T-helper 17 cell (primary cell): ENCODE data around the gene SLC38A5. TPM values are rescaled to one million over a fixed set of nuclear protein-coding genes. Genes with fewer than 3 reads are reported as not detected.

ENCODE experiments used
- ATAC-seq: fragments of 150-1000 bp; cut with Tn5 transposase; 2 replicates; pipeline ENCODE4 v1.10.0; 2021; ENCODE audit warnings: mild to moderate bottlenecking, moderate library complexity
- DNase-seq, 3 donors: peaks; one replicate each; pipeline versions ENCODE4 v3.0.0 to v3.0.0-alpha.2; 2020 to 2021
- H3K9me3 ChIP-seq: one replicate; pipeline ENCODE4 v1.7.0; 2013; ENCODE audit warnings: low read length, mild to moderate bottlenecking; ENCODE audit not compliant: control insufficient read depth, poor library complexity, severe bottlenecking
- H3K27ac Mint-ChIP-seq: one replicate; pipeline ENCODE4 v1.8.0; 2022; ENCODE audit warnings: mild to moderate bottlenecking, moderate library complexity, mixed read lengths
- H3K27me3 Mint-ChIP-seq: one replicate; pipeline ENCODE4 v1.8.0; 2022; ENCODE audit warnings: mixed read lengths
- H3K36me3 Mint-ChIP-seq: one replicate; pipeline ENCODE4 v1.8.0; 2022; ENCODE audit warnings: low read depth, mixed read lengths
- H3K4me1 Mint-ChIP-seq: one replicate; pipeline ENCODE4 v1.8.0; 2022; ENCODE audit warnings: mild to moderate bottlenecking, mixed read lengths
- H3K4me3 Mint-ChIP-seq: one replicate; pipeline ENCODE4 v1.8.0; 2022; ENCODE audit warnings: mild to moderate bottlenecking, moderate library complexity, mixed read lengths
- total RNA-seq, 4 donors: library from RNA in 2 of 4; stranded (reverse) in 2 of 4; gene quantifications; one replicate each; pipeline ENCODE4 v1.2.3 and lab custom pipeline; 2022 to 2026

The SLC38A5 gene
- total RNA-seq, 2 donors from 2014 or later = 25.2 to 27.7 TPM

- ATAC-seq (no peak), DNase-seq (no peak)
- H3K9me3 ChIP-seq = no peaks in the 10 kb centered on the region
- Mint-ChIP-seq H3K27ac (no peak overlapping the region), H3K4me3 (no peak overlapping the region), H3K4me1 (no peaks in the 10 kb centered on the region), H3K27me3 (no peaks in the 10 kb centered on the region), H3K36me3 (no peaks in the 10 kb centered on the region)
Measured at GRCh38 chrX:48488034-48488433, 18.0 kb upstream of the SLC38A5 start.

- Mint-ChIP-seq H3K4me3 (no peak overlapping the region), H3K36me3 (no peaks in the 10 kb centered on the region), H3K27ac (no peak overlapping the region), H3K27me3 (no peaks in the 10 kb centered on the region), H3K4me1 (no peaks in the 10 kb centered on the region)
- no peaks in the 10 kb centered on the region for H3K9me3 ChIP-seq
- DNase-seq (no peak), ATAC-seq (no peak)
Measured at GRCh38 chrX:48487362-48487798, 17.3 kb upstream of the SLC38A5 start.

GRCh38 chrX:48482526-48482925 lies 12.5 kb upstream of the SLC38A5 start:
- peaks cover 3% of the 10 kb centered on the region for H3K36me3 Mint-ChIP-seq
- DNase-seq (no peak), ATAC-seq (no peak)
- no peak overlapping the region for H3K4me3 Mint-ChIP-seq
- no peaks in the 10 kb centered on the region for H3K9me3 ChIP-seq
- H3K4me1 Mint-ChIP-seq = peaks cover 10% of the 10 kb centered on the region
- no peaks in the 10 kb centered on the region for H3K27me3 Mint-ChIP-seq
- no peak overlapping the region for H3K27ac Mint-ChIP-seq

- Mint-ChIP-seq H3K27me3 (no peaks in the 10 kb centered on the region), H3K27ac (no peak overlapping the region), H3K4me1 (peaks cover 21% of the 10 kb centered on the region), H3K4me3 (no peak overlapping the region), H3K36me3 (peaks cover 3% of the 10 kb centered on the region)
- DNase-seq = no peak
- ATAC-seq = no peak
- H3K9me3 ChIP-seq = no peaks in the 10 kb centered on the region
Measured at GRCh38 chrX:48480583-48480982, 10.5 kb upstream of the SLC38A5 start.

GRCh38 chrX:48480142-48480541 lies 10.1 kb upstream of the SLC38A5 start:
- H3K27ac Mint-ChIP-seq = no peak overlapping the region
- no peak overlapping the region for H3K4me3 Mint-ChIP-seq
- ATAC-seq (no peak), DNase-seq (no peak)
- H3K9me3 ChIP-seq = no peaks in the 10 kb centered on the region
- no peaks in the 10 kb centered on the region for H3K27me3 Mint-ChIP-seq
- peaks cover 3% of the 10 kb centered on the region for H3K36me3 Mint-ChIP-seq
- peaks cover 21% of the 10 kb centered on the region for H3K4me1 Mint-ChIP-seq

- peak overlapping the region; percentile 37 for H3K27ac Mint-ChIP-seq
- no peaks in the 10 kb centered on the region for H3K9me3 ChIP-seq
- DNase-seq (no peak), ATAC-seq (no peak)
- H3K4me1 Mint-ChIP-seq = peaks cover 21% of the 10 kb centered on the region
- H3K27me3 Mint-ChIP-seq = no peaks in the 10 kb centered on the region
- H3K4me3 Mint-ChIP-seq = no peak overlapping the region
- peaks cover 3% of the 10 kb centered on the region for H3K36me3 Mint-ChIP-seq
Measured at GRCh38 chrX:48478806-48479205, 8.7 kb upstream of the SLC38A5 start.

GRCh38 chrX:48477960-48478755 lies 8.1 kb upstream of the SLC38A5 start:
- H3K27ac Mint-ChIP-seq = peak overlapping the region; percentile 93
- H3K9me3 ChIP-seq = no peaks in the 10 kb centered on the region
- H3K4me1 Mint-ChIP-seq = peaks cover 21% of the 10 kb centered on the region
- ATAC-seq (no peak), DNase-seq (no peak)
- peak overlapping the region; percentile 96 for H3K4me3 Mint-ChIP-seq
- no peaks in the 10 kb centered on the region for H3K27me3 Mint-ChIP-seq
- H3K36me3 Mint-ChIP-seq = peaks cover 3% of the 10 kb centered on the region

- no peaks in the 10 kb centered on the region for H3K27me3 Mint-ChIP-seq
- H3K27ac Mint-ChIP-seq = peak overlapping the region; percentile 93
- peak overlapping the region; percentile 96 for H3K4me3 Mint-ChIP-seq
- no peak for DNase-seq
- H3K4me1 Mint-ChIP-seq = peaks cover 21% of the 10 kb centered on the region
- H3K9me3 ChIP-seq = no peaks in the 10 kb centered on the region
- peaks cover 3% of the 10 kb centered on the region for H3K36me3 Mint-ChIP-seq
- no peak for ATAC-seq
Measured at GRCh38 chrX:48476919-48477318, 6.9 kb upstream of the SLC38A5 start.

- H3K27ac Mint-ChIP-seq = peak within 1 kb of the TSS; percentile 93
- H3K27me3 Mint-ChIP-seq = no peaks in the 10 kb centered on the region
- peaks cover 24% of the 10 kb centered on the region for H3K4me1 Mint-ChIP-seq
- H3K4me3 Mint-ChIP-seq = peak within 1 kb of the TSS; percentile 96
- DNase-seq (peak; percentile 74 to 83 (median 74)), ATAC-seq (peak; percentile 94)
- H3K9me3 ChIP-seq = no peaks in the 10 kb centered on the region
- peaks cover 3% of the 10 kb centered on the region for H3K36me3 Mint-ChIP-seq
Measured at GRCh38 chrX:48475774-48476577, 5.9 kb upstream of the SLC38A5 start, which contains the start of gene FTSJ1. TSS of gene FTSJ1 (plus strand) at chrX:48476199. CDS start at chrX:48478048, 1,849 bp downstream.

- no peak for DNase-seq
- no peaks in the 10 kb centered on the region for H3K9me3 ChIP-seq
- H3K4me1 Mint-ChIP-seq = peaks cover 21% of the 10 kb centered on the region
- peak overlapping the region; percentile 93 for H3K27ac Mint-ChIP-seq
- peak overlapping the region; percentile 96 for H3K4me3 Mint-ChIP-seq
- ATAC-seq = no peak
- peaks cover 3% of the 10 kb centered on the region for H3K36me3 Mint-ChIP-seq
- no peaks in the 10 kb centered on the region for H3K27me3 Mint-ChIP-seq
Measured at GRCh38 chrX:48475296-48475695, 5.2 kb upstream of the SLC38A5 start.

GRCh38 chrX:48474581-48474980 lies 4.5 kb upstream of the SLC38A5 start:
- H3K27me3 Mint-ChIP-seq = no peaks in the 10 kb centered on the region
- H3K36me3 Mint-ChIP-seq = peaks cover 3% of the 10 kb centered on the region
- H3K4me1 Mint-ChIP-seq = peaks cover 23% of the 10 kb centered on the region
- H3K4me3 Mint-ChIP-seq = no peak overlapping the region
- no peaks in the 10 kb centered on the region for H3K9me3 ChIP-seq
- H3K27ac Mint-ChIP-seq = peak overlapping the region; percentile 93
- ATAC-seq (no peak), DNase-seq (no peak)

GRCh38 chrX:48474127-48474526 lies 4.1 kb upstream of the SLC38A5 start:
- DNase-seq (no peak), ATAC-seq (no peak)
- H3K9me3 ChIP-seq = no peaks in the 10 kb centered on the region
- Mint-ChIP-seq H3K4me3 (no peak overlapping the region), H3K27me3 (no peaks in the 10 kb centered on the region), H3K27ac (no peak overlapping the region), H3K4me1 (peaks cover 27% of the 10 kb centered on the region), H3K36me3 (peaks cover 3% of the 10 kb centered on the region)

GRCh38 chrX:48473704-48473990 lies 3.6 kb upstream of the SLC38A5 start:
- Mint-ChIP-seq H3K27me3 (no peaks in the 10 kb centered on the region), H3K36me3 (peaks cover 2% of the 10 kb centered on the region), H3K27ac (no peak overlapping the region), H3K4me1 (peaks cover 26% of the 10 kb centered on the region), H3K4me3 (no peak overlapping the region)
- no peaks in the 10 kb centered on the region for H3K9me3 ChIP-seq
- ATAC-seq (no peak), DNase-seq (no peak)
